WERI-Rb-1 (cell line): ENCODE measurements around the gene CEP78.
A peak's percentile ranks its signal among the peaks of the same experiment; 100 is the strongest.

Source experiments
- DNase-seq: peaks from one replicate; pipeline ENCODE4 v3.0.0-alpha.2; 2020
- H3K27ac ChIP-seq: fragments of 250-450 bp; sonication (Bioruptor Pico); 2 replicates; pipeline ENCODE4 v1.5.1; 2020; ENCODE audit warnings: mild to moderate bottlenecking, moderate library complexity
- H3K27me3 ChIP-seq: fragments of 250-450 bp; sonication (Bioruptor Pico); 2 replicates; pipeline ENCODE4 v1.5.1; 2021; ENCODE audit warnings: mild to moderate bottlenecking, low read depth, moderate library complexity; ENCODE audit not compliant: insufficient read depth, severe bottlenecking
- H3K36me3 ChIP-seq: fragments of 250-450 bp; sonication (Bioruptor Pico); 2 replicates; pipeline ENCODE4 v1.5.1; 2020; ENCODE audit warnings: mild to moderate bottlenecking, moderate library complexity
- H3K4me3 ChIP-seq: 2 replicates; pipeline ENCODE4 v1.5.1; 2011; ENCODE audit warnings: low read depth, mild to moderate bottlenecking, control low read depth, low read length
- H3K9me3 ChIP-seq: fragments of 250-450 bp; sonication (Bioruptor Pico); 2 replicates; pipeline ENCODE4 v1.5.1; 2021; ENCODE audit warnings: mild to moderate bottlenecking, moderate library complexity; ENCODE audit not compliant: severe bottlenecking
- CTCF ChIP-seq: IDR thresholded peaks from 2 replicates; pipeline ENCODE4 v1.5.1; 2011; ENCODE audit warnings: low read depth, mild to moderate bottlenecking, control low read depth, inconsistent platforms, low read length

Gene CEP78

GRCh38 chr9:78314953-78315870, 79.3 kb downstream of the CEP78 start:
- no peaks in the 10 kb centered on the region for H3K27me3 ChIP-seq
- H3K4me3 ChIP-seq: no peak overlapping the region
- no peaks in the 10 kb centered on the region for H3K36me3 ChIP-seq
- H3K27ac ChIP-seq: peak overlapping the region; percentile 26; the same call in 1 of the 2 replicates
- no peak for DNase-seq
- H3K9me3 ChIP-seq: no peaks in the 10 kb centered on the region
- no peak for TF ChIP-seq CTCF

- peak; percentile 53 for DNase-seq
- H3K27ac ChIP-seq: peak overlapping the region; percentile 58
- no peaks in the 10 kb centered on the region for H3K36me3 ChIP-seq
Measured at GRCh38 chr9:78316166-78316892, 80.5 kb downstream of the CEP78 start.

GRCh38 chr9:78319197-78320029, 83.5 kb downstream of the CEP78 start:
- no peak overlapping the region for H3K4me3 ChIP-seq
- no peaks in the 10 kb centered on the region for H3K27me3 ChIP-seq
- H3K36me3 ChIP-seq: no peaks in the 10 kb centered on the region
- DNase-seq: no peak
- TF ChIP-seq CTCF: no peak
- no peak overlapping the region for H3K27ac ChIP-seq
- H3K9me3 ChIP-seq: no peaks in the 10 kb centered on the region

More at GRCh38 chr9:78316166-78316892, 80.5 kb downstream of the CEP78 start:
- no peaks in the 10 kb centered on the region for H3K9me3 ChIP-seq
- no peaks in the 10 kb centered on the region for H3K27me3 ChIP-seq
- no peak overlapping the region for H3K4me3 ChIP-seq
- no peak for TF ChIP-seq CTCF

- Histone ChIP-seq H3K4me3 (no peak overlapping the region), H3K27ac (no peak overlapping the region), H3K27me3 (no peaks in the 10 kb centered on the region), H3K36me3 (no peaks in the 10 kb centered on the region), H3K9me3 (no peaks in the 10 kb centered on the region)
- TF ChIP-seq CTCF: no peak
- no peak for DNase-seq
Measured at GRCh38 chr9:78320030-78320693, 84.3 kb downstream of the CEP78 start.

- Histone ChIP-seq H3K27me3 (no peaks in the 10 kb centered on the region), H3K4me3 (no peak overlapping the region), H3K27ac (no peak overlapping the region), H3K36me3 (no peaks in the 10 kb centered on the region), H3K9me3 (no peaks in the 10 kb centered on the region)
- no peak for DNase-seq
- TF ChIP-seq CTCF: no peak
Measured at GRCh38 chr9:78320875-78321496, 85.1 kb downstream of the CEP78 start.
